Duodenal mucosa (tissue), 2 donors: ENCODE data around the gene DNAI1.

Source experiments
- H3K27ac ChIP-seq: one replicate; pipeline ENCODE4 v1.7.0; 2013; ENCODE audit warnings: low read depth, low read length
- H3K27me3 ChIP-seq, 2 donors: one replicate each; pipeline ENCODE4 v1.7.0; 2013; ENCODE audit warnings: low read length in 2 of 2, control low read depth in 1 of 2; ENCODE audit not compliant: insufficient read depth in 2 of 2, control insufficient read depth in 1 of 2
- H3K36me3 ChIP-seq, 2 donors: one replicate each; pipeline ENCODE4 v1.7.0; 2013; ENCODE audit warnings: low read length in 2 of 2, control low read depth in 1 of 2; ENCODE audit not compliant: insufficient read depth in 2 of 2, control insufficient read depth in 1 of 2
- H3K4me1 ChIP-seq, 2 donors: one replicate each; pipeline ENCODE4 v1.7.0; 2013; ENCODE audit warnings: low read length in 2 of 2, control low read depth in 1 of 2; ENCODE audit not compliant: insufficient read depth in 2 of 2, control insufficient read depth in 1 of 2
- H3K4me3 ChIP-seq, 2 donors: one replicate each; pipeline ENCODE4 v1.7.0; 2013; ENCODE audit warnings: low read length in 2 of 2, low read depth in 1 of 2
- H3K9ac ChIP-seq, 2 donors: one replicate each; pipeline ENCODE4 v1.7.0; 2013; ENCODE audit warnings: low read length in 2 of 2, low read depth in 1 of 2
- H3K9me3 ChIP-seq, 2 donors: one replicate each; pipeline ENCODE4 v1.7.0; 2013; ENCODE audit warnings: low read length in 2 of 2, control low read depth in 1 of 2; ENCODE audit not compliant: control insufficient read depth in 1 of 2

Gene DNAI1

DNA sequence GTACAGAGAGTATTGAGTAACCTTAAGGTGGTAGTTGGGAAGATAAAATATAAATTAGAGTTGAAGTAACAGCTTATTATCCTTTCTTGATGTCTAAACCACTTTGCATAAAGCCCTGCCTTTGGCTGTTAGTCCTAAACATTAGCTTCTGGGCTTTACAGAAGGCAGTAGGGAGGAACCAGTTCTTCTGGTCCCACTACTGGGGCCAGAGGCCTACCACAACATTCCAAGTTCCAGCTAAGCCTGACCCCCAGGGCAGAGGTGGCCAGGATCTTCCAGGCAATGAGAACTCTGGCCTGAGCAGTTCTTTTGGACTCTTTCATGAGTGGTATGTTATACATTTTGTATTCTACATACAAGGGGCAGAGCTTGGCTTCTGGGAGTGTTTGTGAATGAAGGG lies 26.1 kb downstream of the DNAI1 start:
- Histone ChIP-seq H3K27me3 (peaks cover 0 to 4% of the 10 kb centered on the region in 2 donors), H3K36me3 (no peaks in the 10 kb centered on the region), H3K4me3 (no peak overlapping the region), H3K9ac (no peak overlapping the region), H3K27ac (no peak overlapping the region), H3K4me1 (no peaks in the 10 kb centered on the region), H3K9me3 (no peaks in the 10 kb centered on the region)

DNA sequence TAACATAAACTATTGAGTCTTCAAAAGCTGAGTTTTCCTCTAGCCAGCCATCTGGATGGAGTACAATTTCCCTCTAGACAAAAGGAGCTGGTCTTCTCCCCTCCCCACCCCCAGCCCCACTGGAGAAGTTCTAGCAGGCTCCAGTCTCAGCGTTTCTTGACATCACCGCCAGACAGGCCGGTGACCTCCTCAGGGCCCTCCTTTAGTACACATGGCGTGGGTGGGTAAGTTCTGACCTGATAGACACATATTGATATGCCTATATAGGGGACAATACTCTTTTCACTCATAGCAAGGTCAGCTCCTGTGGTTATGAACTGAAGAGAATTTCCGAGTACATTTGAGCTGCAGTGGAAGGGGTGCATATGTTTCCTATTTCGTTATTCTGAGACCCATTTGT lies 27.2 kb downstream of the DNAI1 start:
- no peak overlapping the region for H3K9ac ChIP-seq
- peaks cover 4% of the 10 kb centered on the region in 2 donors for H3K27me3 ChIP-seq
- H3K9me3 ChIP-seq: no peaks in the 10 kb centered on the region
- H3K27ac ChIP-seq: no peak overlapping the region
- H3K36me3 ChIP-seq: no peaks in the 10 kb centered on the region
- no peaks in the 10 kb centered on the region for H3K4me1 ChIP-seq
- H3K4me3 ChIP-seq: no peak overlapping the region

DNA sequence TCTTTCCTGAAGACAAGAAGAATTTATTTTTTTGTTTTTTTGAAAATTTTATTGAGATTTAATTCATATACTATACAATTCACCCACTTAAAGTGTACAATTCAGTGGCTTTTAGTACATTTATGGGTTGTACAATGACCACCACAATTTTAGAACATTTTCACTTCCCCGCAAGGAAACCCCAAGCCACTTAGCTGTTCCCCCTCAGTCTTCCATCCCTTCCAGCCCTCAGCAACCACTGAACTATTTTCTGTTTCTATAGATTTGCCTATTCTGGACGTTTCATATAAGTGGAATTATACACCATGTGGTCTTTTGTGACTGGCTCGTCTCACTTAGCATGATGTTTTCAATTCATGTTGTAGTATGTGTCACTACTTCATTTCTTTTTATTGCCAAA lies 28.0 kb downstream of the DNAI1 start:
- H3K27ac ChIP-seq: no peak overlapping the region
- H3K9me3 ChIP-seq: no peaks in the 10 kb centered on the region
- H3K4me3 ChIP-seq: no peak overlapping the region
- H3K27me3 ChIP-seq: peaks cover 4% of the 10 kb centered on the region in 2 donors
- H3K9ac ChIP-seq: no peak overlapping the region
- H3K36me3 ChIP-seq: no peaks in the 10 kb centered on the region
- H3K4me1 ChIP-seq: no peaks in the 10 kb centered on the region

DNA sequence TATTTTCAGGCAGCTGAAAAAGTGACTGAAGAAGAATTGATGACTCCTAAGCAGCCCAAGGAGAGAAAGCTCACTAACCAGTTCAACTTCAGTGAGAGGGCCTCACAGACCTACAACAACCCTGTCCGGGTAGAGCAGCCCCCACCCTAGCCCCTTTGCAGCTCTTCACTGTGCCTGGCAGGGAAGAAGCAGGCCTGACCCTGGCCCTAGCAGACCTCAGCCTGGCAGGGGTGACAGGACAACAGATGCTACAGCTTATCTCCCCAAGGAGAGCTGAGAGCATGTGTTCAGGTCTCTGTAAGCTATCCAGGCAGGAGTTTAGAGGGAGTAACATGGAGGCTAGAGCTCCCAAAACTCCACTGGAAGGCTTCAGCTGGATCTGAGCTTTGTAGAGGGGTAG lies 31.8 kb downstream of the DNAI1 start:
- Histone ChIP-seq H3K9ac (no peak overlapping the region), H3K4me1 (no peaks in the 10 kb centered on the region), H3K9me3 (no peaks in the 10 kb centered on the region), H3K27me3 (peaks cover 4% of the 10 kb centered on the region in 2 donors), H3K36me3 (no peaks in the 10 kb centered on the region), H3K27ac (no peak overlapping the region), H3K4me3 (no peak overlapping the region)

DNA sequence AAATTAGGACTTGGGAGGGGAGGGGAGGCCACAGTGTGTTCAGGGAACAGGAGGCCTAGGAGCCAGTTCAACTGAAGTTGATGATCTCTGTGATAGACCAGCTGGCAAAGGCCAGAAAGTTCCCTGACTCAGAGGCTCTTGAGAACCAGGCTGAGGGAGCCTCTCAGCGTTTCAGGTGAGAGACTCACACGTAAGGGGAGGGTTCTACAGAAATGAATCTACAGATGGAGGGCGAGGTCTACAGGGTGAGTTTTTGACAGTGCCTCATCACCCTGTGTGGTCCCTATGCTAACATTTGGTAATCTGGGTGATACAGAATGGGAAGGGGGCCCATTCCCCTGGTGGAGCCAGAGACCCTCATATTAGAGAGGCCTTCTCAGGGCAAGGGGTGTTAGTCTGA lies 32.2 kb downstream of the DNAI1 start:
- H3K27me3 ChIP-seq: peaks cover 4% of the 10 kb centered on the region in 2 donors
- H3K4me3 ChIP-seq: no peak overlapping the region
- H3K9me3 ChIP-seq: no peaks in the 10 kb centered on the region
- no peak overlapping the region for H3K9ac ChIP-seq
- no peaks in the 10 kb centered on the region for H3K4me1 ChIP-seq
- H3K36me3 ChIP-seq: no peaks in the 10 kb centered on the region
- no peak overlapping the region for H3K27ac ChIP-seq

DNA sequence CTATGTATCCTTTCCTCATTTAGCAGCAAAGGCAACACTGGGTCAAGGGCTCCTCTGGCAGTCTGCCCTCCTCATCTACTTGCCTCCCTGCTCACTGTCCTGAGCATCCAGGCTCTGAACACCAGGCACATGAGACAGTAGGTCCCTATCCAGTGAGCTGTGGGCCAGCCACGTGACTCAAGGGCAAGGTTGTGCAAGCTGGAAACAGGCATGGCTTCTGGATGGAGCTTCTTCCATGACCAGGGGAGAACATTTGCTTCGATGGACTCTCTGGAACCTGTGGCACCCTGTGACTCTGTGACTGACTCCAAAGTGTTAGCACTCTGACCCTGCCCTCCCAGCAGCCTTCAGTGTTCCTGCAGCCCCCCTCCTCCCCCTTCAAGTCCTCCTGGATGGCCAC lies 33.0 kb downstream of the DNAI1 start:
- Histone ChIP-seq H3K9me3 (no peaks in the 10 kb centered on the region), H3K27me3 (peaks cover 4% of the 10 kb centered on the region in 2 donors), H3K9ac (no peak overlapping the region), H3K36me3 (no peaks in the 10 kb centered on the region), H3K4me3 (no peak overlapping the region), H3K4me1 (no peaks in the 10 kb centered on the region), H3K27ac (no peak overlapping the region)

DNA sequence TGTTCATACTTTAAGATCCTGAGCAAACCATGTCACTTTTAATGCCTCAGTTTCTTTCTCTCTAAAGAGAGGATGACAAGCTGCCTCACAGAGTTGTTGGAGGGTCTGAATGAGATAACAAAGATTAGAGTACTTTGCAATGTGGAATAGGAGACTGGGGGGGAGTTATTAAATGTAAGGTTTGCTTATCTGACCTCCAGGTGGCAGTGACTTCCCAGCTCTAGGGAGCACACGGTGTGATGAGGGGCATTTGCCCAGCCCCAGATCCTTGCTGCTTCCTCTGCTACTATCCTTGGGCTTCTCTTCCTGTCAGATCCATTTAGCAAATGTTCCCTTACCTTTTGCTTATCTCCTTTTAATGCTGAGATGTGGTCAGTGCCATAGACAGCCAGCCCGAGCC lies 33.4 kb downstream of the DNAI1 start:
- H3K27ac ChIP-seq: no peak overlapping the region
- no peaks in the 10 kb centered on the region for H3K9me3 ChIP-seq
- H3K4me3 ChIP-seq: no peak overlapping the region
- H3K9ac ChIP-seq: no peak overlapping the region
- peaks cover 4% of the 10 kb centered on the region in 2 donors for H3K27me3 ChIP-seq
- no peaks in the 10 kb centered on the region for H3K4me1 ChIP-seq
- no peaks in the 10 kb centered on the region for H3K36me3 ChIP-seq

DNA sequence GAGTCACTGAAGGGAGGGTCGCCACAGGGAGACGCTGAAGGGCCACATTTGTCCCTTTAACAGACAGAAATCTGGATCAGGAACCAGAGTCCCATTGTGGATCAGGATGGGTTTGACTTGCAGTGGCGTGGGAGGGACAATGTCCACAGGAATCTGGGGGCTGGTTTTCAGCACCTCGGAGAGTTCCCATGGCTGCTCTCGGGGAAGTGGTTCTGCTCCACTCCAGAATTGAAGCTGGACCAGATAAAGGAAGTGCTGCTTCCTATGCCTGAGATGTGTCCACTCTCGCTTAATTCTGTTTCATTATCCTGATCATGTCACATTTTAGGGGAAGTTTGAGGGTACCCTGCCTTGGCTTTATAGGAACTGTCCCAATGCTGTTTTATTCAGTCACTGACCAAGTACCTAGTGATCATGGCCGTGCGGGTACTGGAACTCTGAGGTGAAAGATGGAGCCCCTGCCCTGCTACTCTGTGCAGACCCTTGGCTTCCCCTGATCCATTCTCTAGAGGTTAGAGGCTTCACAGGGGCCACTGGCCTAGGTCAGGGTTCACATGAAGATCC lies 35.4 kb downstream of the DNAI1 start:
- Histone ChIP-seq H3K36me3 (no peaks in the 10 kb centered on the region), H3K9me3 (no peaks in the 10 kb centered on the region), H3K27ac (no peak overlapping the region), H3K4me3 (no peak overlapping the region), H3K4me1 (no peaks in the 10 kb centered on the region), H3K27me3 (peaks cover 0 to 4% of the 10 kb centered on the region in 2 donors), H3K9ac (no peak overlapping the region)

DNA sequence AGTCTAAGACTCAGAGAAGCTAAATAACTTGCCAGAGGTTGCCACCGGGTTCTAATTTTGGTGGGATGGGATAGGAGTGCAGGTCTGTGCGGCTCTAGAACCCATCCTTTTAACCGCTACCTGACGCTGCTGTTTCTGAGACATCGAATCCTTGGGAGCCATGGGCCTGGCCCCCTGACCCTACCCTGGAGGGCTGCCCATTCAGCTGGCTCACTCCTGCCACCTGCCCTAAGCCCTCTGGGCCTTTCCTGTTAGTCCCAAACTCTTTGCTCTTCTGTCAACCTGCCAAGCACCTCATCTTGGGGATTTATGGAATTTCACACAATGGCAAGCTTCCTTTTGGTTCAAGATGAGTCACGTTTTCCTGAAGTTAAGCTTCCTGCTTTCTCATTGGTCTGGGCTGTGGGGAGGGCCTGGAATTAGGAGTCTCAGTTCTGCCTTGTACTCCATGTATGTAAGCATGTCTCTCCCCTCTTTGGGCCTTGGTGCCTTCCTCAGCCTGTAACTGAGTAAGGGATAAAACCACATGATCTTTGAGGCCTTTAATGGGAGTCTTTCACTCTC lies 37.6 kb downstream of the DNAI1 start:
- no peaks in the 10 kb centered on the region for H3K9me3 ChIP-seq
- no peak overlapping the region for H3K27ac ChIP-seq
- H3K36me3 ChIP-seq: no peaks in the 10 kb centered on the region

DNA sequence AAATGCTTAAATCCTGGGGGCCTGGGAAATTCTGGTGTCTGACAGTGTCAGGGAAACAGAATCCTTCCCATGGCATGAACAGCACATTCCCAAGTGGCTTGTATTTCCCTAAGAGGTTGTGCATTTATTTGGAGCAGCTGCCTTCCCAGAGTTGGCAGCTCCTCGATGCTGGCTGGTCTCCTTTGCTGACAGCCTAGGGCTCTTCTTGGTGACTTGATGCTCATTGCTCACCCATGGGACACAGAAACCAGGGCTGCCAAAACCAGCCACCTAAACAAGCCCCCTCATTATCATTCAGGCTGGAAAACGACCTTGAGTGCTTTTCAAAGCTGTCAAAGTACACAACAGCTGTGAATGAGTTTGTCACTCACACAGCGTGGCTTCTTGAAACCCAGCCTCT lies 39.9 kb downstream of the DNAI1 start:
- H3K27me3 ChIP-seq: no peaks in the 10 kb centered on the region
- no peak overlapping the region for H3K9ac ChIP-seq
- H3K27ac ChIP-seq: no peak overlapping the region
- H3K9me3 ChIP-seq: no peaks in the 10 kb centered on the region
- H3K4me1 ChIP-seq: no peaks in the 10 kb centered on the region
- no peak overlapping the region for H3K4me3 ChIP-seq
- no peaks in the 10 kb centered on the region for H3K36me3 ChIP-seq

More for the DNA sequence above, 37.6 kb downstream of the DNAI1 start:
- no peak overlapping the region for H3K4me3 ChIP-seq
- no peaks in the 10 kb centered on the region for H3K27me3 ChIP-seq
- no peak overlapping the region for H3K9ac ChIP-seq
- H3K4me1 ChIP-seq: no peaks in the 10 kb centered on the region
